Calu3 (cell line): Measurements from ENCODE around the gene AHNAK. TPM values are rescaled to one million over a fixed set of nuclear protein-coding genes. Genes with fewer than 3 reads are reported as not detected.

Experiments
- BruUV-seq: library from RNA; stranded (reverse); fragments of 400-500 nt; replicated peaks from 2 replicates; lab custom pipeline; 2021; lab: Mats Ljungman, UMichigan
- CTCF ChIA-PET: fragments of 300-600 bp; sonication (Branson Sonifier 250); formaldehyde crosslinking; loops from one replicate; lab custom pipeline; 2022; ENCODE audit warnings: antibody characterized with exemption; lab: Charles Lee
- DNase-seq: peaks from one replicate; pipeline ENCODE4 v3.0.0; 2022
- H3K27ac Mint-ChIP-seq: one replicate; pipeline ENCODE4 v1.8.0; 2022; ENCODE audit warnings: mixed read lengths; ENCODE audit not compliant: unreplicated experiment
- H3K27me3 Mint-ChIP-seq: one replicate; pipeline ENCODE4 v1.8.0; 2022; ENCODE audit warnings: mixed read lengths; ENCODE audit not compliant: unreplicated experiment
- H3K36me3 Mint-ChIP-seq: one replicate; pipeline ENCODE4 v1.8.0; 2022; ENCODE audit warnings: mild to moderate bottlenecking, moderate library complexity, mixed read lengths; ENCODE audit not compliant: insufficient read depth, unreplicated experiment
- H3K4me1 Mint-ChIP-seq: one replicate; pipeline ENCODE4 v1.8.0; 2022; ENCODE audit warnings: mild to moderate bottlenecking, low read depth, mixed read lengths; ENCODE audit not compliant: unreplicated experiment
- H3K4me3 Mint-ChIP-seq: one replicate; pipeline ENCODE4 v1.8.0; 2022; ENCODE audit warnings: mild to moderate bottlenecking, low read depth, moderate library complexity, mixed read lengths; ENCODE audit not compliant: unreplicated experiment
- H3K9me3 Mint-ChIP-seq: one replicate; pipeline ENCODE4 v1.8.0; 2022; ENCODE audit warnings: low read depth, mixed read lengths; ENCODE audit not compliant: unreplicated experiment
- intact Hi-C: fragments of 100-400 bp; cut with micrococcal nuclease; formaldehyde crosslinking; loops from one replicate; pipeline ENCODE4 v1.10.0; 2022; ENCODE audit not compliant: unreplicated experiment
- total RNA-seq: library from RNA; stranded (reverse); gene quantifications from 2 replicates; pipeline ENCODE4 v1.2.3, GENCODE V29; 2022
- TF ChIP-seq, protein P1 (sequence below): fragments of 200-600 bp; IDR thresholded peaks from one replicate; pipeline ENCODE4 v1.8.0; 2022; ENCODE audit warnings: antibody characterized with exemption; ENCODE audit not compliant: unreplicated experiment

Gene AHNAK
- total RNA-seq, 1 experiment from 2014 or later = 246 TPM

DNA sequence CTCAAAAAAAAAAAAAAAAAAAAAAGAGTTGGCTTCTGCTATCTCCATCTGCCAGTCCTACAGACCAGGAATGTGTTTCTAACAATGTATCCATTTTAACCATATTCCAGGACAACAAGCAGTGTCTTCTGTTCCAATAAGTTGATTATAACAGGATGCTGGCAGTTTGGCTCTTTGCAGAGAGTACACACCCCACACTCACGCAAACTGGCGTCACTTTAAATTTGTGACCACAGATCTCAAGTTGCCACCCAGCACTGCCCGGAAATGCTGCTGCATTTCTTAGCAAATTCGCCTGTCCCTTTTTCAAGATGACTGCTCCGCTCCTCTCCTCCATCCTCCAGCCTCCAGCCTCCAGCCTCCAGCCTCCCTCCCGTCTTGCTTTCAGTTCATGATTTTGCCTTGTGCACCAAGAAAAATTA lies 83.5 kb downstream of the AHNAK start:
- intact Hi-C loops = no loop called here
- no TSS peak for BruUV-seq
- Mint-ChIP-seq H3K9me3 (no peaks in the 10 kb centered on the region), H3K27ac (no peak overlapping the region), H3K36me3 (peaks cover 4% of the 10 kb centered on the region), H3K4me3 (no peak overlapping the region), H3K27me3 (no peaks in the 10 kb centered on the region), H3K4me1 (no peaks in the 10 kb centered on the region)
- no peak for DNase-seq
- CTCF ChIA-PET = no interaction called here
- TF ChIP-seq, protein P1, sequence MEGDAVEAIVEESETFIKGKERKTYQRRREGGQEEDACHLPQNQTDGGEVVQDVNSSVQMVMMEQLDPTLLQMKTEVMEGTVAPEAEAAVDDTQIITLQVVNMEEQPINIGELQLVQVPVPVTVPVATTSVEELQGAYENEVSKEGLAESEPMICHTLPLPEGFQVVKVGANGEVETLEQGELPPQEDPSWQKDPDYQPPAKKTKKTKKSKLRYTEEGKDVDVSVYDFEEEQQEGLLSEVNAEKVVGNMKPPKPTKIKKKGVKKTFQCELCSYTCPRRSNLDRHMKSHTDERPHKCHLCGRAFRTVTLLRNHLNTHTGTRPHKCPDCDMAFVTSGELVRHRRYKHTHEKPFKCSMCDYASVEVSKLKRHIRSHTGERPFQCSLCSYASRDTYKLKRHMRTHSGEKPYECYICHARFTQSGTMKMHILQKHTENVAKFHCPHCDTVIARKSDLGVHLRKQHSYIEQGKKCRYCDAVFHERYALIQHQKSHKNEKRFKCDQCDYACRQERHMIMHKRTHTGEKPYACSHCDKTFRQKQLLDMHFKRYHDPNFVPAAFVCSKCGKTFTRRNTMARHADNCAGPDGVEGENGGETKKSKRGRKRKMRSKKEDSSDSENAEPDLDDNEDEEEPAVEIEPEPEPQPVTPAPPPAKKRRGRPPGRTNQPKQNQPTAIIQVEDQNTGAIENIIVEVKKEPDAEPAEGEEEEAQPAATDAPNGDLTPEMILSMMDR = no peak

- no peak overlapping the region for H3K4me3 Mint-ChIP-seq
- TF ChIP-seq, protein P1 = no peak
- no TSS peak for BruUV-seq
- H3K36me3 Mint-ChIP-seq = peaks cover 4% of the 10 kb centered on the region
- no peak for DNase-seq
- no peaks in the 10 kb centered on the region for H3K9me3 Mint-ChIP-seq
- CTCF ChIA-PET = interaction anchor here (0.6 kb wide), 1 partner anchor 122 kb away, joined by 6 read pairs; no protein-coding TSS in a partner anchor
- no peaks in the 10 kb centered on the region for H3K4me1 Mint-ChIP-seq
- H3K27me3 Mint-ChIP-seq = no peaks in the 10 kb centered on the region
- no peak overlapping the region for H3K27ac Mint-ChIP-seq
- intact Hi-C loops = no loop called here
Measured at GRCh38 chr11:62462508-62462892, 84.1 kb downstream of the AHNAK start.

DNA sequence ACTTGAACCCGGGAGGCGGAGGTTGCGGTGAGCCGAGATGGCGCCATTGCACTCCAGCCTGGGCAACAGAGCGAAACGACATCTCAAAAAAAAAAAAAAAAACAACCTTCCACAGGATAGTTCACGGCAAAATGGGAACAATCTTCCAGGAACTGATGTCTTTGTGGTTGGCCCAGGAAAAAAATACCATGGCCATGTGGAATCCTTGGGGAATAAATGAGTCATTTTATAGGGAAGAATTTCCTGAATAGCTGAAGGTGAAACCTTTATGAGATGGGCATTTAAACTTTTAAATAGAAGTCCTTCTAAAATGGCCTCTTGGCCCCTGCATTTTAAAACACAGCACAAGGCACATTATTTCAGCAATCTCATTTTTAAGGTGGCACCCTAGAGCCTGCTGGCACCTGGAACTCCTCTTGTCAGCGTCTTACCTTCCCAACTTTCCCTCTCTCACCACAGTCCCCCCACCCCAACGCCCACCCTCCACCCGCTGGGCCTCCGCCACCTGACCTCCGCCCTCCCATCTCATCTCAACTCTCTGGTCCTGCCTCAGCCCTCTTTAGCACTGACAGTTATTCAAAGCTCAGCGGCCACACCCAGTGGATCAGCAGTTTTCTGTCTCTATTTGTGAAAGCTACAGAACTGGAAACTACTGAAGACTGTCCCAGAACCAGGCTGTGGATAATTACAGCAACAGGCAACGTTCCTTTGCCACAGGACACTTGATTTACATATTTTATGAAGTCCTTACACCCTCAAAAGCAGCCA lies 84.7 kb downstream of the AHNAK start:
- no peaks in the 10 kb centered on the region for H3K9me3 Mint-ChIP-seq
- no peak for DNase-seq
- intact Hi-C loops = no loop called here
- no peaks in the 10 kb centered on the region for H3K4me1 Mint-ChIP-seq
- H3K27me3 Mint-ChIP-seq = no peaks in the 10 kb centered on the region
- H3K36me3 Mint-ChIP-seq = peaks cover 4% of the 10 kb centered on the region
- TF ChIP-seq, protein P1 = no peak
- BruUV-seq = no TSS peak
- CTCF ChIA-PET = interaction anchor here (0.7 kb wide), 1 partner anchor 1103 kb away, joined by 5 read pairs; no protein-coding TSS in a partner anchor
- no peak overlapping the region for H3K27ac Mint-ChIP-seq
- no peak overlapping the region for H3K4me3 Mint-ChIP-seq

- CTCF ChIA-PET = interaction anchor here (1.0 kb wide), 1 partner anchor 15 kb away, joined by 3 read pairs; no protein-coding TSS in a partner anchor
- TF ChIP-seq, protein P1 = no peak
- BruUV-seq = no TSS peak
- Mint-ChIP-seq H3K27ac (no peak overlapping the region), H3K27me3 (no peaks in the 10 kb centered on the region), H3K4me3 (no peak overlapping the region), H3K9me3 (no peaks in the 10 kb centered on the region), H3K4me1 (no peaks in the 10 kb centered on the region), H3K36me3 (peaks cover 4% of the 10 kb centered on the region)
- intact Hi-C loops = no loop called here
- no peak for DNase-seq
Measured at GRCh38 chr11:62459080-62459479, 87.5 kb downstream of the AHNAK start.
